Small intestine (tissue), 7 donors: ENCODE data around the gene RBBP8. TPM values are rescaled to one million over a fixed set of nuclear protein-coding genes. Genes with fewer than 3 reads are reported as not detected.

Experiments
- DNase-seq, 2 donors: peaks; one replicate each; pipeline versions ENCODE4 v3.0.0 to v3.0.0-alpha.2; 2013
- FAIRE-seq: peaks from 2 replicates; lab custom pipeline; 2012; peaks lifted over from hg19 to GRCh38; lab: Jason Lieb, UNC
- H3K27ac ChIP-seq, 3 donors: one replicate each; pipeline ENCODE4 v1.5.1; 2013; ENCODE audit warnings: low read length in 2 of 3, mild to moderate bottlenecking in 2 of 3, control low read depth in 1 of 3, inconsistent platforms in 1 of 3, low read depth in 1 of 3, moderate library complexity in 1 of 3
- H3K27me3 ChIP-seq, 3 donors: one replicate each; pipeline ENCODE4 v1.6.1; 2013; ENCODE audit warnings: low read length in 3 of 3, inconsistent platforms in 1 of 3; ENCODE audit not compliant: control insufficient read depth in 3 of 3, insufficient read depth in 3 of 3
- H3K36me3 ChIP-seq, 3 donors: one replicate each; pipeline ENCODE4 v1.6.1; 2013; ENCODE audit warnings: low read length in 3 of 3, inconsistent platforms in 1 of 3, low read depth in 1 of 3, mild to moderate bottlenecking in 1 of 3, moderate library complexity in 1 of 3; ENCODE audit not compliant: control insufficient read depth in 3 of 3, insufficient read depth in 2 of 3
- H3K4me1 ChIP-seq, 3 donors: one replicate each; pipeline ENCODE4 v1.6.1; 2013; ENCODE audit warnings: low read length in 2 of 3, inconsistent platforms in 1 of 3, low read depth in 1 of 3, mild to moderate bottlenecking in 1 of 3, moderate library complexity in 1 of 3; ENCODE audit not compliant: control insufficient read depth in 3 of 3, insufficient read depth in 2 of 3
- H3K4me3 ChIP-seq, 3 donors: one replicate each; pipeline ENCODE4 v1.5.1; 2013; ENCODE audit warnings: low read length in 3 of 3, control low read depth in 1 of 3, inconsistent platforms in 1 of 3, low read depth in 1 of 3, mild to moderate bottlenecking in 1 of 3, moderate library complexity in 1 of 3
- H3K9me3 ChIP-seq, 2 donors: one replicate each; pipeline ENCODE4 v1.6.1; 2013; ENCODE audit warnings: low read depth in 1 of 2, low read length in 1 of 2; ENCODE audit not compliant: control insufficient read depth in 2 of 2, insufficient read depth in 1 of 2
- WGBS, 3 donors: extraction: QIAGEN DNeasy Blood & Tissue Kit; methylation state at CpG; one replicate each; pipeline ENCODE4 v1.1.7; 2013; 5-methylcytosine and 5-hydroxymethylcytosine counted together
- polyA plus RNA-seq, 4 donors: library from polyadenylated mRNA; stranded (reverse) in 3 of 4; unstranded in 1 of 4; fragments of 200-250 nt in 3 of 4; fragments of 120-200 nt in 1 of 4; gene quantifications; one replicate each; pipeline versions ENCODE4 v1.2.1 to v1.2.3, GENCODE V29; 2013
- donor health status: healthy with polysubstance abuse.
- donor health status: control.
- donor health status: control.
- donor health status: Bipolar disorder and iron deficiency.
- donor health status: healthy.

RBBP8 gene
- polyA plus RNA-seq, 4 donors, result 14.0 to 38.4 (median 32.9) TPM

GRCh38 chr18:22987547-22988189 lies 54.5 kb downstream of the RBBP8 start:
- DNase-seq (peak in 1 of 2 donors; percentile 58), FAIRE-seq (no peak)
- H3K36me3 ChIP-seq, result peaks cover 0 to 3% (median 3%) of the 10 kb centered on the region in 3 donors
- H3K9me3 ChIP-seq, result no peaks in the 10 kb centered on the region
- no peak overlapping the region for H3K4me3 ChIP-seq
- no peaks in the 10 kb centered on the region for H3K27me3 ChIP-seq
- no peaks in the 10 kb centered on the region for H3K4me1 ChIP-seq
- 28 to 64% (median 51%) methylated on average over 3 of the region's 3 CpGs for whole genome bisulfite sequencing, 3 donors
- H3K27ac ChIP-seq, result no peak overlapping the region

- Histone ChIP-seq H3K36me3 (peaks cover 0 to 3% (median 3%) of the 10 kb centered on the region in 3 donors), H3K4me3 (no peak overlapping the region), H3K9me3 (no peaks in the 10 kb centered on the region), H3K27ac (no peak overlapping the region), H3K4me1 (no peaks in the 10 kb centered on the region), H3K27me3 (no peaks in the 10 kb centered on the region)
- DNase-seq (no peak), FAIRE-seq (no peak)
- WGBS, 3 donors, result 75 to 87% (median 83%) methylated on average over 3 of the region's 3 CpGs
Measured at GRCh38 chr18:22988208-22988607, 55.1 kb downstream of the RBBP8 start.

- H3K9me3 ChIP-seq, result no peaks in the 10 kb centered on the region
- H3K27me3 ChIP-seq, result no peaks in the 10 kb centered on the region
- WGBS, 3 donors, result 93 to 96% (median 93%) methylated on average over 3 of the region's 3 CpGs
- no peaks in the 10 kb centered on the region for H3K4me1 ChIP-seq
- no peak overlapping the region for H3K27ac ChIP-seq
- FAIRE-seq (no peak), DNase-seq (no peak)
- H3K4me3 ChIP-seq, result no peak overlapping the region
- H3K36me3 ChIP-seq, result peaks cover 0 to 14% (median 0%) of the 10 kb centered on the region in 3 donors
Measured at GRCh38 chr18:22998344-22998743, 65.2 kb downstream of the RBBP8 start.

- FAIRE-seq, result no peak
- no peak for DNase-seq
- 92 to 94% (median 94%) methylated on average over 1 of the region's 1 CpG for WGBS, 3 donors
- H3K4me3 ChIP-seq, result no peak overlapping the region
- no peaks in the 10 kb centered on the region for H3K27me3 ChIP-seq
- H3K4me1 ChIP-seq, result no peaks in the 10 kb centered on the region
- H3K36me3 ChIP-seq, result peaks cover 0 to 14% (median 0%) of the 10 kb centered on the region in 3 donors
- no peak overlapping the region for H3K27ac ChIP-seq
- no peaks in the 10 kb centered on the region for H3K9me3 ChIP-seq
Measured at GRCh38 chr18:22999212-22999611, 66.1 kb downstream of the RBBP8 start.

GRCh38 chr18:22999647-23000046 lies 66.5 kb downstream of the RBBP8 start:
- H3K27ac ChIP-seq, result no peak overlapping the region
- 93 to 94% (median 93%) methylated on average over 2 of the region's 2 CpGs for WGBS, 3 donors
- DNase-seq (no peak), FAIRE-seq (no peak)
- no peaks in the 10 kb centered on the region for H3K4me1 ChIP-seq
- no peaks in the 10 kb centered on the region for H3K9me3 ChIP-seq
- no peaks in the 10 kb centered on the region for H3K27me3 ChIP-seq
- H3K4me3 ChIP-seq, result no peak overlapping the region
- peaks cover 0 to 13% (median 0%) of the 10 kb centered on the region in 3 donors for H3K36me3 ChIP-seq

GRCh38 chr18:23003289-23003688 lies 70.2 kb downstream of the RBBP8 start:
- Histone ChIP-seq H3K27me3 (no peaks in the 10 kb centered on the region), H3K9me3 (no peaks in the 10 kb centered on the region), H3K27ac (no peak overlapping the region), H3K4me1 (no peaks in the 10 kb centered on the region), H3K4me3 (no peak overlapping the region), H3K36me3 (peaks cover 0 to 12% (median 0%) of the 10 kb centered on the region in 3 donors)
- 85 to 89% (median 86%) methylated on average over 3 of the region's 3 CpGs for whole genome bisulfite sequencing, 3 donors
- DNase-seq, result no peak
- no peak for FAIRE-seq

DNA sequence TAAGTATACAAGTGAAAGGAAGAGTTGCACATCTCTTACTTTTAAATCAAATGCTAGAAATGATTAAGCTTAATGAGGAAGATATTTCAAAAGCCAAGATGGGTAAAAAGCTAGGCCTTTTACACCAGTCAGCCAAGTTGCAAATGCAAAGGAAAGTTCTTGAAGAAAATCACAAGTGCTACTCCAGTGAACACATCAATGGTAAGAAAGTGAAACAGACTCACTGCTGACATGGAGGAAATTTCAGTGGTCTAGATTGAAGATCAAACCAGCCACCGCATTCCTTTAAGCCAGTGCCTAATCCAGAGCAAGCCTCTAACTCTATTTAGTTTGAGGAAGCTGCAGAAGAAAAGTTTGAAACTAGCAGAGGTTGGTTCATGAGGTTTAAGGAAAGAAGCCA lies 79.1 kb downstream of the RBBP8 start:
- Histone ChIP-seq H3K9me3 (no peaks in the 10 kb centered on the region), H3K4me1 (no peaks in the 10 kb centered on the region), H3K36me3 (peaks cover 0 to 8% (median 0%) of the 10 kb centered on the region in 3 donors), H3K27me3 (no peaks in the 10 kb centered on the region), H3K4me3 (no peak overlapping the region), H3K27ac (no peak overlapping the region)
- FAIRE-seq, result no peak
- DNase-seq, result no peak
- WGBS, 3 donors, result 82 to 100% (median 84%) methylated on average over 1 of the region's 1 CpG

DNA sequence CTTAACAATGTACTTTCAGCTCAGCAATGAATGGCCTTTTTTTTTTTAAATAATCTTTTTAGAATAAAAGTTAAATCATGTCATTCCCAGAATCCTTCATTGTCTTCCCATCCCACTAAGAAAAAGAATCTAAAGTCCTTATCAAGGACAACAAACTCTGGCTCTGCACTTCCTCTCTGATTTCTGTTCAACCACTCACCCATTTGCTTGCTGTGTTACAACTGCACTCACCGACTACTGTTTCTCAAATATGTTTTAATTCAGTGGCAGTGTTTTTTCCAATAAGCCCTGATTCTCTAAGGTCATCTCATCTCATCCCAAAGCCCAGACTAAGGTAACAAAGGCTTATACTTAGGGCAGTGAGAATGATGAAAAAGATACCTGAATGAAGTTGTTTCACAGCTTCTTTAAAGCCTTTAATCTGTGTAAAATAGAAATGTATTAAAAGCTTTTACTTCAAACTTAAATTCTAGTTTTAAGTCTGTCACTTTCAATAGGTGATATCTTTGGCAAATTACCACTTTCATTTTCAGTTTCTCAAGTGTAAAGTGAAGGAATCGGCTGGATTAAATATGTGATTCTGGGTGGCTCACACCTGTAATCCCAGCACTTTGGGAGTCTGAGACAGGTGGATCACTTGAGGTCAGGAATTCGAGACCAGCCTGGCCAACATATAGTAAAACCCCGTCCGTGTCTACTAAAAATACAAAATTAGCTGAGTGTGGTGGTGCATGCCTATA lies 87.6 kb downstream of the RBBP8 start:
- Histone ChIP-seq H3K27ac (peak overlapping the region in 1 of 3 donors; percentile 38), H3K9me3 (no peaks in the 10 kb centered on the region), H3K36me3 (peaks cover 0 to 15% (median 0%) of the 10 kb centered on the region in 3 donors), H3K27me3 (no peaks in the 10 kb centered on the region), H3K4me3 (no peak overlapping the region), H3K4me1 (no peaks in the 10 kb centered on the region)
- FAIRE-seq, result no peak
- peak in 1 of 2 donors; percentile 42 for DNase-seq
- whole genome bisulfite sequencing, 3 donors, result 19 to 57% (median 27%) methylated on average over 5 of the region's 5 CpGs
